ENCODE results near the gene NKX1-1. TPM values are rescaled to one million over a fixed set of nuclear protein-coding genes. Genes with fewer than 3 reads are reported as not detected.

The NKX1-1 gene
- total RNA-seq, 1 experiment from 2014 or later = not detected

- H3K9me3 ChIP-seq (replicated peaks) = no peaks in the 10 kb centered on the region
- peaks cover 6% of the 10 kb centered on the region for H3K27me3 ChIP-seq
- H3K4me3 ChIP-seq = no peak overlapping the region
- no peak for DNase-seq
- no peak overlapping the region for H3K27ac ChIP-seq
- no peaks in the 10 kb centered on the region for H3K4me1 ChIP-seq
- H3K36me3 ChIP-seq = no peaks in the 10 kb centered on the region
Observed at GRCh38 chr4:1411436-1412375, 5.5 kb upstream of the NKX1-1 start.

- DNase-seq = peak; percentile 87 to 90
- Histone ChIP-seq H3K27ac (no peak overlapping the region), H3K36me3 (no peaks in the 10 kb centered on the region), H3K27me3 (peaks cover 3% of the 10 kb centered on the region; the same call in 1 of the 2 replicates), H3K4me3 (no peak overlapping the region), H3K4me1 (no peaks in the 10 kb centered on the region), H3K9me3 (replicated peaks) (no peaks in the 10 kb centered on the region)
Observed at GRCh38 chr4:1410491-1411325, 4.5 kb upstream of the NKX1-1 start.

- no peak overlapping the region for H3K27ac ChIP-seq
- no peaks in the 10 kb centered on the region for H3K27me3 ChIP-seq
- no peak for DNase-seq
Observed at GRCh38 chr4:1409491-1410425, 3.5 kb upstream of the NKX1-1 start.

GRCh38 chr4:1409079-1409478, 2.8 kb upstream of the NKX1-1 start:
- H3K4me3 ChIP-seq = no peak overlapping the region
- no peaks in the 10 kb centered on the region for H3K9me3 ChIP-seq (replicated peaks)
- no peaks in the 10 kb centered on the region for H3K4me1 ChIP-seq
- H3K36me3 ChIP-seq = no peaks in the 10 kb centered on the region
- H3K27ac ChIP-seq = no peak overlapping the region
- no peak for DNase-seq
- no peaks in the 10 kb centered on the region for H3K27me3 ChIP-seq

More at GRCh38 chr4:1409491-1410425, 3.5 kb upstream of the NKX1-1 start:
- no peaks in the 10 kb centered on the region for H3K9me3 ChIP-seq (replicated peaks)
- H3K36me3 ChIP-seq = no peaks in the 10 kb centered on the region
- no peaks in the 10 kb centered on the region for H3K4me1 ChIP-seq
- H3K4me3 ChIP-seq = no peak overlapping the region

- H3K9me3 ChIP-seq (replicated peaks) = no peaks in the 10 kb centered on the region
- no peak for DNase-seq
- no peaks in the 10 kb centered on the region for H3K4me1 ChIP-seq
- no peak overlapping the region for H3K27ac ChIP-seq
- H3K27me3 ChIP-seq = no peaks in the 10 kb centered on the region
- no peak overlapping the region for H3K4me3 ChIP-seq
- H3K36me3 ChIP-seq = no peaks in the 10 kb centered on the region
Observed at GRCh38 chr4:1408418-1408817, 2.2 kb upstream of the NKX1-1 start.

- no peaks in the 10 kb centered on the region for H3K4me1 ChIP-seq
- H3K27me3 ChIP-seq = no peaks in the 10 kb centered on the region
- no peaks in the 10 kb centered on the region for H3K9me3 ChIP-seq (replicated peaks)
- H3K27ac ChIP-seq = no peak overlapping the region
- no peaks in the 10 kb centered on the region for H3K36me3 ChIP-seq
- no peak overlapping the region for H3K4me3 ChIP-seq
- no peak for DNase-seq
Observed at GRCh38 chr4:1407657-1408333, 1.6 kb upstream of the NKX1-1 start.

- Histone ChIP-seq H3K27ac (no peak overlapping the region), H3K4me3 (no peak overlapping the region), H3K9me3 (replicated peaks) (no peaks in the 10 kb centered on the region), H3K4me1 (no peaks in the 10 kb centered on the region), H3K36me3 (no peaks in the 10 kb centered on the region), H3K27me3 (no peaks in the 10 kb centered on the region)
- DNase-seq = no peak
Observed at GRCh38 chr4:1406981-1407656, 877 bp upstream of the NKX1-1 start.

GRCh38 chr4:1405636-1406393, 427 bp downstream of the NKX1-1 start:
- no peaks in the 10 kb centered on the region for H3K9me3 ChIP-seq (replicated peaks)

GRCh38 chr4:1405254-1405635, 997 bp downstream of the NKX1-1 start:
- Histone ChIP-seq H3K4me1 (no peaks in the 10 kb centered on the region), H3K27me3 (no peaks in the 10 kb centered on the region), H3K9me3 (replicated peaks) (no peaks in the 10 kb centered on the region), H3K4me3 (no peak overlapping the region), H3K27ac (no peak overlapping the region), H3K36me3 (no peaks in the 10 kb centered on the region)
- DNase-seq = no peak

More at GRCh38 chr4:1405636-1406393, 427 bp downstream of the NKX1-1 start:
- H3K27ac ChIP-seq = no peak overlapping the region
- no peaks in the 10 kb centered on the region for H3K36me3 ChIP-seq
- H3K4me1 ChIP-seq = no peaks in the 10 kb centered on the region
- no peaks in the 10 kb centered on the region for H3K27me3 ChIP-seq
- no peak overlapping the region for H3K4me3 ChIP-seq
- DNase-seq = no peak

- DNase-seq = no peak
- H3K36me3 ChIP-seq = no peaks in the 10 kb centered on the region
- H3K27me3 ChIP-seq = no peaks in the 10 kb centered on the region
- H3K27ac ChIP-seq = no peak overlapping the region
- H3K4me1 ChIP-seq = no peaks in the 10 kb centered on the region
- no peaks in the 10 kb centered on the region for H3K9me3 ChIP-seq (replicated peaks)
- H3K4me3 ChIP-seq = no peak overlapping the region
Observed at GRCh38 chr4:1404573-1405253, 1.5 kb downstream of the NKX1-1 start.

- H3K9me3 ChIP-seq (replicated peaks) = no peaks in the 10 kb centered on the region; the same call in 1 of the 2 replicates
- H3K36me3 ChIP-seq = no peaks in the 10 kb centered on the region
- no peak for DNase-seq
- H3K4me1 ChIP-seq = no peaks in the 10 kb centered on the region
- no peak overlapping the region for H3K4me3 ChIP-seq
- H3K27ac ChIP-seq = no peak overlapping the region
- no peaks in the 10 kb centered on the region for H3K27me3 ChIP-seq
Observed at GRCh38 chr4:1403591-1404572, 2.4 kb downstream of the NKX1-1 start.

All from SJCRH30 (cell line).